DLD1 (cell line): Measurements from ENCODE around the gene PRSS8.

ENCODE experiments used
- in situ Hi-C: cut with HindIII; loops from 2 replicates; pipeline ENCODE4 v1.10.0; 2017; ENCODE audit warnings: low sequenced_read_pairs

The PRSS8 gene

GRCh38 chr16:31130336-31130891 is 5.1 kb downstream of the PRSS8 start:
- in situ Hi-C loops = no loop called here

- in situ Hi-C loops = no loop called here
Observed at GRCh38 chr16:31129568-31130335, 5.8 kb downstream of the PRSS8 start.

GRCh38 chr16:31128711-31129567 is 6.6 kb downstream of the PRSS8 start:
- in situ Hi-C loops = no loop called here

- in situ Hi-C loops = no loop called here
Observed at GRCh38 chr16:31127182-31127581, 8.3 kb downstream of the PRSS8 start.

GRCh38 chr16:31125844-31126243 is 9.7 kb downstream of the PRSS8 start:
- in situ Hi-C loops = no loop called here

GRCh38 chr16:31120129-31120528 is 15.4 kb downstream of the PRSS8 start:
- in situ Hi-C loops = no loop called here

- in situ Hi-C loops = no loop called here
Observed at GRCh38 chr16:31118223-31119155, 17.0 kb downstream of the PRSS8 start.

GRCh38 chr16:31117384-31118222 is 17.9 kb downstream of the PRSS8 start, which contains the start of gene KAT8:
KAT8 (plus strand) TSS chr16:31117664; CDS start chr16:31117682, 18 bp downstream.
- in situ Hi-C loops = no loop called here

- in situ Hi-C loops = no loop called here
Observed at GRCh38 chr16:31114468-31114867, 21.1 kb downstream of the PRSS8 start.

GRCh38 chr16:31113121-31114120 is 22.1 kb downstream of the PRSS8 start:
- in situ Hi-C loops = no loop called here

GRCh38 chr16:31112711-31113110 is 22.8 kb downstream of the PRSS8 start:
- in situ Hi-C loops = no loop called here

- in situ Hi-C loops = no loop called here
Observed at GRCh38 chr16:31111881-31112466, 23.6 kb downstream of the PRSS8 start.

- in situ Hi-C loops = no loop called here
Observed at GRCh38 chr16:31110106-31111034, 25.2 kb downstream of the PRSS8 start.

- in situ Hi-C loops = no loop called here
Observed at GRCh38 chr16:31109622-31110021, 25.9 kb downstream of the PRSS8 start.

- in situ Hi-C loops = no loop called here
Observed at GRCh38 chr16:31108794-31109558, 26.6 kb downstream of the PRSS8 start.
